ENCODE measurements around the gene SPATA31D1.
"Not testable (repeated sequence)": the region's sequence is repeated elsewhere in the genome, so short reads cannot be mapped to it uniquely, and the experiment has no call there.

SPATA31D1 gene

GRCh38 chr9:81988472-81988871 is at the start of gene SPATA31D1:
TSS of gene SPATA31D1 (plus strand) at chr9:81988772. CDS start at chr9:81988819, 47 bp downstream.
- not testable (repeated sequence) for DNase-seq (ENCODE audit: low read depth in 2 of 2)

- DNase-seq (ENCODE audit: low read depth in 2 of 2), result not testable (repeated sequence)
Observed at GRCh38 chr9:81943393-81943792, 45.2 kb upstream of the SPATA31D1 start, which contains the start of gene SPATA31D3. TSS of gene SPATA31D3 (plus strand) at chr9:81943500. CDS start at chr9:81943586, 86 bp downstream.

- not testable (repeated sequence) for DNase-seq (ENCODE audit: low read depth in 2 of 2)
Observed at GRCh38 chr9:81948650-81949049, 39.9 kb upstream of the SPATA31D1 start.

- no peak for DNase-seq (ENCODE audit: low read depth in 2 of 2)
Observed at GRCh38 chr9:81953096-81953495, 35.5 kb upstream of the SPATA31D1 start.

GRCh38 chr9:81955625-81956024 is 32.9 kb upstream of the SPATA31D1 start:
- DNase-seq (ENCODE audit: low read depth in 2 of 2), result no peak

- no peak for DNase-seq (ENCODE audit: low read depth in 2 of 2)
Observed at GRCh38 chr9:81964218-81965171, 24.1 kb upstream of the SPATA31D1 start.

GRCh38 chr9:81968026-81968425 is 20.5 kb upstream of the SPATA31D1 start:
- DNase-seq (ENCODE audit: low read depth in 2 of 2), result no peak

- no peak for DNase-seq (ENCODE audit: low read depth in 2 of 2)
Observed at GRCh38 chr9:81969971-81970370, 18.6 kb upstream of the SPATA31D1 start.

- DNase-seq (ENCODE audit: low read depth in 2 of 2), result no peak
Observed at GRCh38 chr9:81971727-81972126, 16.8 kb upstream of the SPATA31D1 start.

- DNase-seq (ENCODE audit: low read depth in 2 of 2), result no peak
Observed at GRCh38 chr9:81974764-81975163, 13.8 kb upstream of the SPATA31D1 start.

GRCh38 chr9:81976351-81976750 is 12.2 kb upstream of the SPATA31D1 start:
- no peak for DNase-seq (ENCODE audit: low read depth in 2 of 2)

- no peak for DNase-seq (ENCODE audit: low read depth in 2 of 2)
Observed at GRCh38 chr9:81979196-81979595, 9.4 kb upstream of the SPATA31D1 start.

GRCh38 chr9:81980568-81980967 is 8.0 kb upstream of the SPATA31D1 start:
- no peak for DNase-seq (ENCODE audit: low read depth in 2 of 2)

- no peak for DNase-seq (ENCODE audit: low read depth in 2 of 2)
Observed at GRCh38 chr9:81981883-81982282, 6.7 kb upstream of the SPATA31D1 start.

- DNase-seq (ENCODE audit: low read depth in 2 of 2), result no peak
Observed at GRCh38 chr9:81984928-81985327, 3.6 kb upstream of the SPATA31D1 start.

- no peak for DNase-seq (ENCODE audit: low read depth in 2 of 2)
Observed at GRCh38 chr9:81986051-81986450, 2.5 kb upstream of the SPATA31D1 start.

- no peak for DNase-seq (ENCODE audit: low read depth in 2 of 2)
Observed at GRCh38 chr9:81989700-81990099, 1.1 kb downstream of the SPATA31D1 start.

- DNase-seq (ENCODE audit: low read depth in 2 of 2), result no peak
Observed at GRCh38 chr9:81993656-81994055, 5.1 kb downstream of the SPATA31D1 start.

- DNase-seq (ENCODE audit: low read depth in 2 of 2), result no peak
Observed at GRCh38 chr9:81999806-82000205, 11.2 kb downstream of the SPATA31D1 start.

- no peak for DNase-seq (ENCODE audit: low read depth in 2 of 2)
Observed at GRCh38 chr9:82010711-82011110, 22.1 kb downstream of the SPATA31D1 start.

- no peak for DNase-seq (ENCODE audit: low read depth in 2 of 2)
Observed at GRCh38 chr9:82011133-82011532, 22.6 kb downstream of the SPATA31D1 start.

GRCh38 chr9:82012276-82012675 is 23.7 kb downstream of the SPATA31D1 start:
- DNase-seq (ENCODE audit: low read depth in 2 of 2), result no peak

- no peak for DNase-seq (ENCODE audit: low read depth in 2 of 2)
Observed at GRCh38 chr9:82020331-82020730, 31.8 kb downstream of the SPATA31D1 start.
